Measurements from ENCODE around the gene SYNCRIP.
A peak's percentile ranks its signal among the peaks of the same experiment; 100 is the strongest.
"Not testable (repeated sequence)": the region's sequence is repeated elsewhere in the genome, so short reads cannot be mapped to it uniquely, and the experiment has no call there.

SYNCRIP gene

GRCh38 chr6:85669735-85670194 lies 27.1 kb upstream of the SYNCRIP start:
- DNase-seq (ENCODE audit: low spot score) = peak; percentile 25

GRCh38 chr6:85662251-85662650 lies 19.6 kb upstream of the SYNCRIP start:
- DNase-seq (ENCODE audit: low spot score) = no peak

- no peak for DNase-seq (ENCODE audit: low spot score)
Observed at GRCh38 chr6:85660181-85660611, 17.5 kb upstream of the SYNCRIP start.

DNA sequence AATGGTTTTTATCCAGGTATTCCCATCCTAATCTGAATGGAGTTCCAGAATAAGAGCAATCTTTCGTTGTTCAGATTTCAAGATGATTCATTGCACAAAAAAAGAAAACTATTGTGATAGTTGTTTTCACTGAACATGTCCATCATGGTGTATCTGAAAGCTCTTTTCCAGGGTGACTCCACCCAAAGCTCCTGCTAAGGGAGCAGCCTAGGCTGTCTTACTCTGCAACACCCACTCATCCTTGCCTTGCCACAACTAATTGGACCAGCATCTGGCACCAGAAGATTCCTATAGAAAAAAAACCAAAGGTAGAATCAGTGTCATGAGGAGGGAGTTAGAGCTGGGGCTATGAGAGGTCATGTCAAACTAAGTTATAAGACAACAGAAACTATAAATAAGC lies 7.9 kb upstream of the SYNCRIP start:
- no peak for DNase-seq (ENCODE audit: low spot score)

- DNase-seq (ENCODE audit: low spot score) = no peak
Observed at GRCh38 chr6:85644279-85644762, 1.6 kb upstream of the SYNCRIP start.

DNA sequence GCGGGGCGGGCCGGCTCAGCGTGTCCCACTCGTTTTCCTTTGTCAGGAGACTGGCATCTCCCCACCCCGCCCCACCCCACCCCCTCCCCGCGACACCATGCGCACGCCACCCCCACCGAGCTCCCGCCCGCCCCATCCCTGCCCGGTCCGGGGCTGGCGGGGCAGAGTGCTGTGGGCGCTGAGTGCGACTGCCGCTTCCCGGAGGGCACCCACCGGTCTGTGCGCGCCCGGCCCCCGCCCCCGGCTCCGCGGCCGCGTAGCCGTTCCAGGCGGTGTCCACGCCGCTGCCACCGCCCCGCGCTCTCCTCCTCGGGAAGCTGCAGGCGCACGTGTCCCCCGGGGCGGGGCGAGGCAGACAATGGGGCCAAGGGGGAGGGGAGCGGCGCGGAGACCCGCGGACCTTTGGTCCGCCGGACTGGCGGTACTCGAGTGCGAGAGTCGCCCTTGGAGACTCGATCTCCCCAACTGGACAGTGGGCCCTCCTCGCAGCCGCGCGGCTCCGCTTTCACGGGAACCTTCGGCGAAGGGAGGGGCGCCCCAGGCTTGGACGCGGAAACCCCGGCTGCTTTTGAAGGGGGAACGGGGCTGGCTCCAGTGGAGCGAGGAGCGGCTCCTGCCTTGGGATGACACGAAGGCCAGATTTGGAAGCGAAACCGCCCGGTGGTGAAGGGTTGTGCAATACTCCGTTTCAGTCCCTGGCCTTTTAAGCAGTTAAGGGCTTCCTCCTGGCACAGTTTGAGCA lies 1.0 kb upstream of the SYNCRIP start:
- peak; percentile 66 for DNase-seq (ENCODE audit: low spot score)

GRCh38 chr6:85641897-85642773 lies 551 bp downstream of the SYNCRIP start:
- peak; percentile 63 for DNase-seq (ENCODE audit: low spot score)

DNA sequence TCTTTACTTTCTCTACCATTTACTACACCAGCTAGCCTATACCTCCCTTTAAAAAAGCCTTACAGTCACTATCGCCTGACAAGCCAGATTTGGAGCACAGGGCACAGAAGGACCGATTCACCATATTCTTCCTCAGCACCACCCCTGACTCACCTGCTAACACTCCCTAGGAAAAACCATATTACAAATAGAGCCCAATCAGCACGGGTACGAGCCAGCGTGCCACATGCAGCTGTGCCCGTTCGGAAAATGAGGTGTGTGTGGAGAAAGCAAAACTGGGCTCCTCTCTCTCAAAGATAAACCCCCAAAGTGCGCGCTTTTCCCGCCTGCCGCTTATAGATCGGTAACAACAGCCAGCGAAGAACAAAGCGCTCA lies 1.2 kb downstream of the SYNCRIP start:
- DNase-seq (ENCODE audit: low spot score) = no peak

DNA sequence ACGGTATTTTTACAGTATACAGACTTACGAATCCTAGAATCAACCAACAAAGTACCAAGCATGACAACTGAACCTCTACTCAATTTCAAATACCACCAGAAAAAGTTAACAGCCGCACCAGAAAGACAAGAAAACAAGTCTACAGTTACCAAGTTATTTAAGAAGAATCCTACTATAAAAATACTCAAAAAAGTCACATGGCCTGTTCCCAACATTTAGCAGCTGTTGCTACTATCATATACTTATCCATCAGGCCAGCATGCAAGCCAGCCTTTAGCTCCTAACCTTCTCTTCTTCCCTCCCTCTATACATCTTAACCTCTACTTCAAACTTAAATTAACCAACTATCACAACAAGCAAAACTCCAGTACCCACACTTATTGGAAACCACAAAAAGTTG lies 1.9 kb downstream of the SYNCRIP start:
- DNase-seq (ENCODE audit: low spot score) = no peak

DNA sequence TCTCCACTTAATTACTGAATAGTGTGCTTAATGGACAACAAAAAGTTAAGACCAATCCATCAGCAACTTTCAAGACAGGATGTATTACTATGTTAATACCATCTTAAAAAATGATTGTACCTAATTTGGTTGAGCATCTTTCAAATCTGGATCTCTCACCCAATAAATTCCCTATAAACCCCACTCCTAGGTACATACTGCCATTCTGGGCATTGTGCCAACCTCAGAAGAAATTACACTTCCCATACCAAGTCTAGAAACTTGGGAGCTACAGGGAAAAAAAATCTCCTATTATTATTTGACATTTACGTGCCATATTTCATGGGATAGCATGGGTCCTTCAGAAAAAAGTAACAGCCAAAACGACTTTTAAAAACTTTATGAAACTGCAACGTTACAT lies 5.1 kb downstream of the SYNCRIP start:
- no peak for DNase-seq (ENCODE audit: low spot score)

DNA sequence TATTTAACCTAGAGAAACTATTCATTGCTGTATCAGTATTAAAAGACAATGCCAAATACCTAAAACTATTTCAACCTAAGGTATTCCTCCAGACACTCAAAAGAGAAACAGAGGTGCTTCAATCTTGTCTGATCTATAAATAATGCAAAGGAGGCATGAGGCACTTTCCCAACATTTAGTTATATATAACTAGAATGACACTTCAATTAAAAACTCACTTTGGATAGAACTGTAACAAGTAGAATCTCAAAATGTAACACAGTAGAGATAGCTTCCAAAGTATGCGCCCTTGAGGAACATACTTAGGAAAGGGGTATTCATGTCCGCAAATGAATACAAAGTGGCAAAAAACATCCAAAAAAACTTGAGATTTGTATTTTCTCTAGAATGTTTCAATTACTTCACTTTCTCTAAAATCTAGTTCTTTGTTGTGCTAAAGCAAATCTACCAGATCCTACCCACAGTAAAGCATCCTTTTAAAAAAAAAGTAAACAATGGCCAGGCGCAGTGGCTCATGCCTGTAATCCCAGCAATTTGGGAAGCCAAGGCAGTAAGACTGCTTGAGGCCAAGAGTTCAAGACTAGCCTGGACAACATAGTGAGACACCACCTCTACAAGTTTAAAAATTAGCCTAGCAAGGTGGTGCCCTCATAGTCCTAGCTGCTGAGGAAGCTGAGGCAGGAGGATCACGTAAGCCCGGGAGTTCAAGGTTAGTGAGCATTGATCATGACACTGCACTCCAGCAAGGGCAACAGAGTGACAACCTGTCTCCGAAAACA lies 10.3 kb downstream of the SYNCRIP start:
- DNase-seq (ENCODE audit: low spot score) = no peak

DNA sequence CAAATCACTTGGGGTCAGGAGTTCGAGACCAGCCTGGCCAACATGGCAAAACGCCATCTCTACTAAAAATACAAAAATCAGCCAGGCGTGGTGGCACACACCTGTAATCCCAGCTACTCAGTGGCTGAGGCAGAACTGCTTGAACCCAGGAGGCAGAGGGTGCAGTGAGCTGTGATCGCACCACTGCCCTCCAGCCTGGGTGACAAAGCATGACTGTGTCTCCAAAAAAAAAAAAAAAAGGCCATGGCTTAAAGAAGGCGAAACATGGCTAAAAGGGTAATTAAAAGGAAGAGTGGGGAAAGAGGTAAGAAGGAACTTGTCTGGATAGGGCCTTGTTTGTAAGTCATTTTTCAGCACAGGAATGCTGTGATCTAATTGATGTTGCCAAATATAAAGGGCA lies 11.6 kb downstream of the SYNCRIP start:
- DNase-seq (ENCODE audit: low spot score) = not testable (repeated sequence)

GRCh38 chr6:85628353-85628752 lies 14.3 kb downstream of the SYNCRIP start:
- DNase-seq (ENCODE audit: low spot score) = no peak

- DNase-seq (ENCODE audit: low spot score) = no peak
Observed at GRCh38 chr6:85620308-85620707, 22.4 kb downstream of the SYNCRIP start.

GRCh38 chr6:85614780-85615179 lies 27.9 kb downstream of the SYNCRIP start:
- DNase-seq (ENCODE audit: low spot score) = no peak

GRCh38 chr6:85612690-85613474 lies 29.8 kb downstream of the SYNCRIP start:
- DNase-seq (ENCODE audit: low spot score) = no peak

DNA sequence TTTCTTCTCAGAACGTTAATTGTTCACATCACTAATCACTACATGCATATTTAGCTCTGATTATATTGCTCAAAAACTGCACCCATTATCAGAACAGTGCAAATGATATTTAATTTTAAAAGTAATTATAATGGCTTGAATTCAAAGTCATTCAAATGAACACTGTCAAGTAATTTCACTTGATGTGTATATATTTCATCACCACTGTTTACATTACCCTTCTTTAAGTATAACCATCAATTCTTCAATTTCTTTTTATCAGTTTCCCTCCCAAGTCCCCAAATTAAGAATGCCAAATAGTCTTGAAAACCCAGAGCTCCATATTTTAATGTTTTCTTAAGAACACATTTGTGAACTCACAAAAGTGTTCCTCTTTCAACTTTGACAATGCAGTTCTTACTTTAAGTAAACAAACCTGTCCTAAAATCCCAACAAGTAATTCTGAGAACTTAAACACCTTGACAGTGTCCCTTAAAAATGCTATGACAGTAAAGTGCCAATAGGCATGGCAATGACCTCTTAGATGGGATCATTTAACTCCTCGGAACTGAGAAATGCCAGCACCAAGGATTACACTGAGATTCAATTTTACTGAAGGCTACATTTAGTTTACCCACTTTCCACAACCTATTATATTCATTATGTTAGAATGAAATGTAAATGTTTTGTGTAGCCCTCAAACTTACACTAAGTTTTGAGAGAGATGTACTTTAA lies 32.3 kb downstream of the SYNCRIP start:
- DNase-seq (ENCODE audit: low spot score) = no peak

DNA sequence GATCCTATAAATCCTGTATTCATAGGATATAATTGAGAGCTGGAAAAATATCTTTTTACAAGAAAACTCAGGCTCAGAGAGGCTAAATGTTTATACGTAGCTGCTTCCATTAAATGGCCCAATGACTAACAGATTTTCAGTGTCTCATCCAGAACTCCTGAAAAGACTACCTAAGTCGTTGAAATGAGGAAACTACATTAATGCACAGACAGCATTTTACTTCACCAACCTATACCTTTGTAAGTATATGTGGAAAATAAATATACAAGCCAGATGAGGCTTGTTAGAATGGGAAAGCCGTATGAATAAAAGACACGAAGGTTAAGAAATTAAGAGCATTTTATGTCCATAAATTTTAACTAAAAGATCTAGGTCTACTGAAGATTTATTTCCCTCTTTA lies 40.6 kb downstream of the SYNCRIP start:
- no peak for DNase-seq (ENCODE audit: low spot score)

DNA sequence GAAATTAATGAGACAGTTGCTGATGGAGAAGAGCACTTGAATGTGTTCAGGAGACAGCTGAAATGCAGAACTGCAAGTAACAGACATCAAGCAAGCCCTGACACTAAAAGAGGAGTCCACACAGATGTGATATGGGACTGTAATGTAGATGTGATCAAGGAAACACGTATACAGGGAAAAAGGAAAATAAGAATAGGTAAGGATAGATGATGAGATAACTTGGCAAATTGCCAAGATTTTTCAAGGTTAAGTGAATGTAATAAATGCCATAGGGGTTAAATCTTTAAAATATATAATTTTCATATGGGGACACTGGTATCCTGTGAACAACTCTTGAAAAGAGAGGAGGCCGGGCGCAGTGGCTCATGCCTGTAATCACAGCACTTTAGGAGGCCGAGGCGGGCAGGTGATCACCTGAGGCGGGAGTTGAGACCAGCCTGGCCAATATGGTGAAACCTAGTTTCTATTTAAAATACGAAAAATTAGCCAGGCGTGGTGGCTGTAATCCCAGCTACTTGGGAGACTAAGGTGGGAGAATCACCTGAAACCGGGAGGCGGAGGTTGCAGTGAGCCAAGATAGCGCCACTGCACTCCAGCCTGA lies 41.9 kb downstream of the SYNCRIP start:
- no peak for DNase-seq (ENCODE audit: low spot score)

GRCh38 chr6:85594197-85594930 lies 48.3 kb downstream of the SYNCRIP start:
- peak; percentile 16 for DNase-seq (ENCODE audit: low spot score)
